ENCODE data around the gene CDK5RAP3.

GRCh38 chr17:47996201-47996600, 25.3 kb downstream of the CDK5RAP3 start:
- no peak for TF ChIP-seq CTCF (IDR thresholded peaks at IDR 0.05; ENCODE audit: insufficient read depth, low read length)
- no peak for TF ChIP-seq POLR2AphosphoS5 (IDR thresholded peaks at IDR 0.05; ENCODE audit: low read depth)
- no peak for TF ChIP-seq REST (IDR thresholded peaks at IDR 0.05; ENCODE audit: insufficient replicate concordance, low read depth)

Data from HL-60 (cell line).